NCI-H2227 treated with DMSO at 0.1 percent for 48 hours (cell line): Measurements from ENCODE around the gene RALGDS.
"Not testable (repeated sequence)": the region's sequence is repeated elsewhere in the genome, so short reads cannot be mapped to it uniquely, and the experiment has no call there.

Source experiments
- DNase-seq: peaks from one replicate; lab custom pipeline; 2025; lab: John Stamatoyannopoulos, UW

Gene RALGDS

DNA sequence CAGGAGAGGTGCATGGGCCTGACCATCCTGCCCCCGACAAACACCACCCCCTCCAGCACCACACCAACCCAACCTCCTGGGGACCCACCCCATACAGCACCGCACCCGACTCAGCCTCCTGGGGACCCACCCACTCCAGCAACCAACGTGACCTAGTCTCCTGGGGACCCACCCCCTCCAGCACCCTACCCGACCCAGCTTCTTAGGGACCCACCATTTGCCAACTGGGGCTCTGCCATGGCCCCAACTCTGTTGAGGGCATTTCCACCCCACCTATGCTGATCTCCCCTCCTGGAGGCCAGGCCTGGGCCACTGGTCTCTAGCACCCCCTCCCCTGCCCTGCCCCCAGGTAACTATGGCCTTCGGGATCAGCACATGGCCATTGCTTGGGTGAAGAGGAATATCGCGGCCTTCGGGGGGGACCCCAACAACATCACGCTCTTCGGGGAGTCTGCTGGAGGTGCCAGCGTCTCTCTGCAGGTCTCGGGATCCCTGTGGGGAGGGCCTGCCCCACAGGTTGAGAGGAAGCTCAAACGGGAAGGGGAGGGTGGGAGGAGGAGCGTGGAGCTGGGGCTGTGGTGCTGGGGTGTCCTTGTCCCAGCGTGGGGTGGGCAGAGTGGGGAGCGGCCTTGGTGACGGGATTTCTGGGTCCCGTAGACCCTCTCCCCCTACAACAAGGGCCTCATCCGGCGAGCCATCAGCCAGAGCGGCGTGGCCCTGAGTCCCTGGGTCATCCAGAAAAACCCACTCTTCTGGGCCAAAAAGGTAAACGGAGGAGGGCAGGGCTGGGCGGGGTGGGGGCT lies 54.7 kb downstream of the RALGDS start:
- no peak for DNase-seq

DNA sequence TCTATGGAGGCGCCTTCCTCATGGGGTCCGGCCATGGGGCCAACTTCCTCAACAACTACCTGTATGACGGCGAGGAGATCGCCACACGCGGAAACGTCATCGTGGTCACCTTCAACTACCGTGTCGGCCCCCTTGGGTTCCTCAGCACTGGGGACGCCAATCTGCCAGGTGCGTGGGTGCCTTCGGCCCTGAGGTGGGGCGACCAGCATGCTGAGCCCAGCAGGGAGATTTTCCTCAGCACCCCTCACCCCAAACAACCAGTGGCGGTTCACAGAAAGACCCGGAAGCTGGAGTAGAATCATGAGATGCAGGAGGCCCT lies 56.0 kb downstream of the RALGDS start:
- DNase-seq = no peak

DNA sequence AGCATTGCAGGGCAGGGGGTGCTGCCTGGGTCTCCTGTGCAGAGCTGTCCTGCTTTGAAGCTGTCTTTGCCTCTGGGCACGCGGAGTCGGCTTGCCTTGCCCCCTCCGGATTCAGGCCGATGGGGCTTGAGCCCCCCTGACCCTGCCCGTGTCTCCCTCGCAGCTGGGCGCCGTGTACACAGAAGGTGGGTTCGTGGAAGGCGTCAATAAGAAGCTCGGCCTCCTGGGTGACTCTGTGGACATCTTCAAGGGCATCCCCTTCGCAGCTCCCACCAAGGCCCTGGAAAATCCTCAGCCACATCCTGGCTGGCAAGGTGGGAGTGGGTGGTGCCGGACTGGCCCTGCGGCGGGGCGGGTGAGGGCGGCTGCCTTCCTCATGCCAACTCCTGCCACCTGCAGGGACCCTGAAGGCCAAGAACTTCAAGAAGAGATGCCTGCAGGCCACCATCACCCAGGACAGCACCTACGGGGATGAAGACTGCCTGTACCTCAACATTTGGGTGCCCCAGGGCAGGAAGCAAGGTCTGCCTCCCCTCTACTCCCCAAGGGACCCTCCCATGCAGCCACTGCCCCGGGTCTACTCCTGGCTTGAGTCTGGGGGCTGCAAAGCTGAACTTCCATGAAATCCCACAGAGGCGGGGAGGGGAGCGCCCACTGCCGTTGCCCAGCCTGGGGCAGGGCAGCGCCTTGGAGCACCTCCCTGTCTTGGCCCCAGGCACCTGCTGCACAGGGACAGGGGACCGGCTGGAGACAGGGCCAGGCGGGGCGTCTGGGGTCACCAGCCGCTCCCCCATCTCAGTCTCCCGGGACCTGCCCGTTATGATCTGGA lies 56.6 kb downstream of the RALGDS start:
- DNase-seq = no peak

DNA sequence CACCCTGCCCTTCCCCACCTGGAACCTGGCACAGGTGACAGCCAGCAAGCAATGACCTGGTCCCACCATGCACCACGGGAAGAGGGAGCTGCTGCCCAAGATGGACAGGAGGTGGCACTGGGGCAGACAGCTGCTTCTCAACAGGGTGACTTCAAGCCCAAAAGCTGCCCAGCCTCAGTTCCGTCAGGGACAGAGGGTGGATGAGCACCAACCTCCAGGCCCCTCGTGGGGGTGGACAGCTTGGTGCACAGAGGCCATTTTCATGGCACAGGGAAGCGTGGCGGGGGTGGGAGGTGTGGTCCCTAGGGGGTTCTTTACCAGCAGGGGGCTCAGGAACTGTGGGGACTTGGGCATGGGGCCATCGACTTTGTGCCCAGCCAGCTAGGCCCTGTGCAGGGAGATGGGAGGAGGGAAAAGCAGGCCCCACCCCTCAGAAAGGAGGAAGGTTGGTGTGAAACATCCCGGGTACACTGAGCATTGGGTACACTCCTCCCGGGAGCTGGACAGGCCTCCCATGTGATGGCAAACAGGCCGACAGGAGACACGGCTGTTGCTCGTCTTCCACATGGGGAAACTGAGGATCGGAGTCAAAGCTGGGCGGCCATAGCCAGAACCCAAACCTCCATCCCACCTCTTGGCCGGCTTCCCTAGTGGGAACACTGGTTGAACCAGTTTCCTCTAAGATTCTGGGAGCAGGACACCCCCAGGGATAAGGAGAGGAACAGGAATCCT lies 57.4 kb downstream of the RALGDS start:
- no peak for DNase-seq

DNA sequence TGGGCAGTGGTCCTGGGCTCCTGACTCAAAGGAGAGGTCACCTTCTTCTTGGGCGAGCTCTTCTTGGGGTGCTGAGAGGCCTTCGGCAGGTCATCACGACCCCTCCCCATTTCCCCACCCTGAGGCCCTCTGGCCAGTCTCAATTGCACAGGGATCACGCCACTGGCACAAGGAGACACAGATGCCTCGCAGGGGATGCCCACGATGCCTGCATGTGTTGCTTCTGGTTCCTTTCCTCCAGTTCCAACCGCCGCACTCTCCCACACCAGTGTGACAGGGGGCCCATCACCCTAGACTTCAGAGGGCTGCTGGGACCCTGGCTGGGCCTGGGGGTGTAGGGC lies 57.9 kb downstream of the RALGDS start:
- no peak for DNase-seq

DNA sequence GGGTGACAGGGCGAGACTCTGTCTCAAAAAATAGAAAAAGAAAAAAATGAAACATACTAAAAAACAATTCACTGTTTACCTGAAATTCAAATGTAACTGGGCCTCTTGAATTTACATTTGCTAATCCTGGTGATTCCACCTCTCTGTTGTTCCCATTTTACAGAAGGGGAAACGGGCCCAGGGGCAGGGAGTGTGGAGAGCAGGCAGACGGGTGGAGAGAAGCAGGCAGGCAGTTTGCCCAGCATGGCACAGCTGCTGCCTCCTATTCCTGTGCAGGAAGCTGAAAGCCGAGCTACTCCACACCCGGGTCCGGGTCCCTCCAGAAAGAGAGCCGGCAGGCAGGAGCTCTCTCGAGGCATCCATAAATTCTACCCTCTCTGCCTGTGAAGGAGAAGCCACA lies 58.5 kb downstream of the RALGDS start:
- not testable (repeated sequence) for DNase-seq

DNA sequence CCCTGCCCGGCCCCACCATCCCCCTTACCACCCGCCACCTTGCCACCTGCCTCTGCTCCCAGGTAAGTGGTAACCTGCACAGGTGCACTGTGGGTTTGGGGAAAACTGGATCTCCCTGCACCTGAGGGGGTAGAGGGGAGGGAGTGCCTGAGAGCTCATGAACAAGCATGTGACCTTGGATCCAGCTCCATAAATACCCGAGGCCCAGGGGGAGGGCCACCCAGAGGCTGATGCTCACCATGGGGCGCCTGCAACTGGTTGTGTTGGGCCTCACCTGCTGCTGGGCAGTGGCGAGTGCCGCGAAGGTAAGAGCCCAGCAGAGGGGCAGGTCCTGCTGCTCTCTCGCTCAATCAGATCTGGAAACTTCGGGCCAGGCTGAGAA lies 59.3 kb downstream of the RALGDS start, which contains the start of gene CEL:
Gene CEL, plus strand, starts transcription at position 218 of the 382 bp plus-strand sequence. Its CDS starts 22 bp downstream, at position 240.
- DNase-seq = not testable (repeated sequence)

DNA sequence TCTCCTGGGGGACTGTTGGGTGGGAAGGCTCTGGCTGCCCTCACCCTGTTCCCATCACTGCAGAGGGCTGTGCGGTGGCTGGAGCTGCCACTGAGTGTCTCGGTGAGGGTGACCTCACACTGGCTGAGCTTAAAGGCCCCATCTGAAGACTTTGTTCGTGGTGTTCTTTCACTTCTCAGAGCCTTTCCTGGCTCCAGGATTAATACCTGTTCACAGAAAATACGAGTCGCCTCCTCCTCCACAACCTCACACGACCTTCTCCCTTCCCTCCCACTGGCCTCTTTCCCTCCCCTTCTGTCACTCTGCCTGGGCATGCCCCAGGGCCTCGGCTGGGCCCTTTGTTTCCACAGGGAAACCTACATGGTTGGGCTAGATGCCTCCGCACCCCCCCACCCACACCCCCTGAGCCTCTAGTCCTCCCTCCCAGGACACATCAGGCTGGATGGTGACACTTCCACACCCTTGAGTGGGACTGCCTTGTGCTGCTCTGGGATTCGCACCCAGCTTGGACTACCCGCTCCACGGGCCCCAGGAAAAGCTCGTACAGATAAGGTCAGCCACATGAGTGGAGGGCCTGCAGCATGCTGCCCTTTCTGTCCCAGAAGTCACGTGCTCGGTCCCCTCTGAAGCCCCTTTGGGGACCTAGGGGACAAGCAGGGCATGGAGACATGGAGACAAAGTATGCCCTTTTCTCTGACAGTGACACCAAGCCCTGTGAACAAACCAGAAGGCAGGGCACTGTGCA lies 59.8 kb downstream of the RALGDS start:
- not testable (repeated sequence) for DNase-seq

DNA sequence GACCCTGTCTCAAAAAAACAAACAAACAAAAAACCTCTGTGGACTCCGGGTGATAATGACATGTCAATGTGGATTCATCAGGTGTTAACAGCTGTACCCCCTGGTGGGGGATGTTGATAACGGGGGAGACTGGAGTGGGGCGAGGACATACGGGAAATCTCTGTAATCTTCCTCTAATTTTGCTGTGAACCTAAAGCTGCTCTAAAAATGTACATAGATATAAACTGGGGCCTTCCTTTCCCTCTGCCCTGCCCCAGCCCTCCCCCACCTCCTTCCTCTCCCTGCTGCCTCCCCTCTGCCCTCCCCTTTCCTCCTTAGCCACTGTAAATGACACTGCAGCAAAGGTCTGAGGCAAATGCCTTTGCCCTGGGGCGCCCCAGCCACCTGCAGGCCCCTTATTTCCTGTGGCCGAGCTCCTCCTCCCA lies 60.6 kb downstream of the RALGDS start:
- DNase-seq = no peak

DNA sequence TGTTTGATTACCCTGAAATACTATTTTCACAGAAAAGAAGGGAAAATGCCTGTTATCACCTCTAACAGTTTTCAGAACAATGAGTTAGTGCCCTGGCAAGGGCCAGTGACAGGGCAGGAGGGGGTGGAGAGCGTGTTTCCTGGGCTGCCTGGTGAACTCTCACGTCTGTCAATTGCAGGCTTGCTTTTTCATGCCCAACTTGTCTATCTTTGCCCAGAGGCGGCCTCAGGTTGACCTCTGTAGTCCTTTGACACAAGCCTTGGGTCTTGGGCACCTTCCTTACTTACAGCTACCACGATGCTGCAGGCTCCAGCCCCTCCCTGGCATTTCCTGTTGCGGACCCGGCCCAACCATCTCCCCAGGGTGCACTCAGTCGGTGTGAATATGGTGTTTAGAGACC lies 61.4 kb downstream of the RALGDS start:
- no peak for DNase-seq

DNA sequence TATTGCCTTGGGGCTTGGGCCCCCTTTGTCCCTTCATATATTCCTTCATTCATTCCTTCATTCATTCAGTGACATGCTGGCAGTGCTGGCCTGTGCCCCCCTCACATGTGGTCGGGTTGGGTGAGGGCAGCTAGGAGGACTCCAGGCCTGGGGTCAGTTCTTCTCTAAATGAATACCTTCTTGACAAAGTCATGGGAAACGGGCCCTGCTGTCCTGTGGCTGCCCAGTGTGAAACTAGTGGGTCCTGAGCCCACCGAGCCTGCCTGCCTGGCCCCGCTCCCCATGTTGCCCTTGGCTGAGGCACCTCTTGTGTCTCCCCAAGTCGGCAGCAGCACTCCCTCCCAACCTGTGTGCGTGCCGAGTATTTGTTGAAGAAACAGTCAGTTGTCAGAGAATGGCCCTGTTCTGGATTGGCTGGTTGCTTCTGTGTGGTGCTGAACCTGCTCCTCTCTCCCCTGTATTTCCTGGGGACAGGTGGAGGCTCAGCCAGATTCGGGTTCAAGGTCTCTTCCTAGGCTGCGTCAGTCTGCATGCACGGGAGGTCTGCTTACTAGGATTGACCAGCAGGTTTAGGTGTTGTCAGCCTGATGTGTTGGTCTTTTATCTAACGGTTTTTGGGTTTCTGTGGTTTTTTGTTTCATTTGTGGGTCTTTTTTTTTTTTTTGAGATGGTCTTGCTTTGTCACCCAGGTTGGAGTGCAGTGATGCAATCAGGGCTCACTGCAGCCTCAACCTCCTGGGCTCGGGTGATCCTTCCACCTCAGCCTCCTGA lies 62.3 kb downstream of the RALGDS start:
- no peak for DNase-seq

DNA sequence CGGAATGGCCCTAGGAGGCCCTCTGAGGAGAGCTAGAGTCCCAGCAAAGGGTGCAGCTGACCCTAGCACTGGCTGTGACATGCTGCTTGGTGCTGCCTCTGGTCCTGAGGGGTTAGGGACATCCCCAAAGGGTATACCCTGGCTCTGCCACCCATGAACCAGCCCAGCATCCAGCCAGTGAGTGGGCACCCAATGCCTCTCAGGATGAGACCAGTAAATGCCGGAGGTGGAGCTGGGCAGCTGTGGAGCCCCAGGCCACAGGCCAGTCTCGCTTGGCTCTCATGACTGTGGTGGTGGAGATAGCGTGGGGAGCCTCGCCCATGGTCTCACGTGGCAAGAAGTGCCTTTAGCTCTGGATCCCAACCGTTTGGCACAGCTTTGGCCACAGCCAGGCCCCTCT lies 63.0 kb downstream of the RALGDS start:
- no peak for DNase-seq

DNA sequence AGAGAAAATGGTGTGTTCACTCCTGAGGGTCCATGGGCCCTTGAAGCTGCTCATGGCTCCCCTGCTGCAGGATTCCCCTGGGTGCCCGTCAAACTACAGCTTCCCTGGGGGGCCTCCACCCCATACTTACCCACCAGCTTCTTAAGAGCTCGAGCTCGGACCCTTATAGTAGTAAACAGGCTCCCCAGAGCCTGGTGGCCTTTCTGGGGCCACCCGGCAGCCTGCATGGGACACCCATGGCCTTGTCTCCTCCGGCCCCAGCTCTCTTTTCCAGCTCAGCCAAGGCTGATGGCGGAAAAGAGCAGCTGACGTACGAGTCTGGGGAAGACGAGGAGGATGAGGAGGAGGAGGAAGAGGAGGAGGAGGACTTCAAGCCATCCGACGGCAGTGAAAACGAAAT lies 63.5 kb downstream of the RALGDS start:
- no peak for DNase-seq

DNA sequence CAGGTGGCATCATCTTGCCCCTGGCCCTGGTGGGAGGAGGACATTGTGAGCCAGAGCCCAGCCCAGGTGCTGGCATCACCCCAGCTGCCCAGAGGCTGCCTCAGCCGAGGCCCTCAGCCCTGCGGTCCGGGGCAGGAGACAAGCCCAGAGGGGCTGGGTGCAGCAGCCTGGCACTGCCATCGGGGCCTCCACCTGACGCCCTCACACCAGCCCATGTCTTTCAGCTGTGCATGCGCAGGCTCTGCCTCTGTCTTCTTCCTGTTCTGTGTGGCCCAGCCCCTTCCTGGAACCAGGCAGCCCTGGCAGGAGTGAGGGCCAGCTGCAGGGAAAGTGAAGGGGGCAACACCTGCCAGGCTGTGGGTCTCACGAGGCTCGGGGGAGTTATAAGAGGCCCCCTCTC lies 64.0 kb downstream of the RALGDS start:
- DNase-seq = no peak

DNA sequence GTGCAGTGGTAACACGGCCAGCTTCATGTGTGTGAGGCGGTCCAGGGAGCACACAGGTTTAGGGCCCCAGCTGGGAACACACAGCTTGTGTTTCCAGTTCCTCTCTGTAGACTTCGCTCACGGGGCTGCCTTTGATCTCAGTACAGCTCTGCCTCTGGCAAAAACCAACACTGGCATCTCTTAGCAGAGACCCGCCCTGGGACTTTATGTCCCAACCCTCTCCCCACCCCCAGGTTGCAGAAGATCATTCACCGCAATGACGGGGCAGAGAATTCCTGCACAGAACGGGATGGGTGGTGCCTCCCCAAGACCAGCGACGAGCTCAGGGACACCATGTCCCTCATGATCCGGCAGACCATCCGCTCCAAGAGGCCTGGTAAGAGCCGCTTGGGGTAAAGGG lies 64.5 kb downstream of the RALGDS start:
- no peak for DNase-seq

DNA sequence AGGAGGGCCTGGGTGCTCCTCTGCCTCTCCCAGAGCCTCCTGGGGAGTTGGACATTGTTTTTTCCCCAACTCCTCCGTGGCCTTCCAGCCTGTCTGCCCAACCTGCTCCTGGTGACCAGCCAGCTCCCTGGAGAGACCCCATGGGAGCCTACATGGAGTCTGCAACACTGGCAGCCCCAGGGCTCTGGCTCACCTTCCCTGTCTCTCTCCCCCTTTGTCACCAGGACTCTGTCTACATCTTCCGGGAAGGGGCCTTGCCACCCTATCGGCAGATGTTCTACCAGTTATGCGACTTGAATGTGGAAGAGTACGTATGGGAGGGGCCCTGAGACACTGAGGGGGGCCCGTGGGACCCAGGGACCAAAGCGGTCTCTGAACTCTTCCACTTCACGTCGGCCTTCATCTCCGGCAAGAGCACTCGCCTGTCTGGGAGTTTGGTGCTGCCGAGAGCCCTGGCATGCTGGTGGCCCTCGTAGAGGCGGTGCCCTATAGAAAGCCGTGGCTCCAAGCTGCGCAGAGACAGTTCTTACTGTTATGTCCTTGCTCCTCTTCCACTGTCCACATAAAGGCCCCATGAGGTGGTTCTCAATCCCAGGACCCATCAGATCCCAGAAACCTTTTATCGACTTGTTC lies 65.1 kb downstream of the RALGDS start:
- no peak for DNase-seq

DNA sequence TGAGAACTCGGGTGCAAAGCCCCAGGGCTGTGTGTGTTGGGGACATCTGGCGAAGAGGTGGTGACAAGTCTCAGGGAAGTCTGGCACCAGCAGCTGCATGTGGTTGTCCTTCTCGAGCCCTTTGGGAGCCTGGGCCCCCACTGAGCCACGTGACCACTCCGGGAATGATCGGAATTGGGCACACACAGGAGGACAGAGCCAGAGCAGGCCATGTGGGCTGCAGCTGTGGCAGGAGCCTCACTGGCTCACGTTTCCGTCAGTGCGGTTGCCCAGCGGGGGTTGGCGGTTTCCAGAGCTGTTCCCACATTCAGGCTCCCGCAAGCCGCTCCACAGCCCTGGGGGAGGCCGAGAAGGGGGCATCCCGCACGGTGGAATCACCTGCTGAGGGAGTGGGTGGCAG lies 66.1 kb downstream of the RALGDS start:
- no peak for DNase-seq

DNA sequence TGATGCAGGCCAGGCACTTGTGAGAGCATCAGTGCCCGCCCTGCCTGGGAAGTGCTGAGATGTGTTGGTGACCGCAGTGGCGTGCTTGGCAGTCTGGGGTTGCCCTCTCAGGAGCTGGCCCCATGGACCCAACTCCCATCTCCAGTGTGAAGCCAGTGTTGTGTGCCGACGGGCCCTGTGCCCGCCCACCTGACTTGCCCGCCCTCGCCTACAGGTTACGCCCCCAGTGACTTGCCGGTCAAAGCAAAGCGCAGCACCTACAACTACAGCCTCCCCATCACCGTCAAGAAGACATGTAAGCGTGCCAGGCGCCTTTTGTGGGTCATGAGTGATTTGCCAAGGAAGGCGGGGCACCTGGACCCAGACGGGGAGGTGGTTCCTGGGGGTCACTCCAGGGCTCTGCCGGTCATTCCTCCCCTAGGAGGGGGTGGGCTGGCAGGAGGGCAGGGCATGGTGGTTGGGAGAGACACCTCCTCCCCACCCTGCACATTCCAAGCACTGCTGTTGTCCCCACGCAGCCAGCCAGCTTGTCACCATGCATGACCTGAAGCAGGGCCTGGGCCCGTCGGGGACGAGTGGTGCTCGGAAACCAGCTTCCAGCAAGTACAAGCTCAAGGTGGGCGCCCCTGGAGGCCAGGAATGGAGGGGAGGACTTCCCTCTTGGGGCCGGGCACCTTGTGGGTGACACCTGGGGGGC lies 66.7 kb downstream of the RALGDS start:
- DNase-seq = no peak

DNA sequence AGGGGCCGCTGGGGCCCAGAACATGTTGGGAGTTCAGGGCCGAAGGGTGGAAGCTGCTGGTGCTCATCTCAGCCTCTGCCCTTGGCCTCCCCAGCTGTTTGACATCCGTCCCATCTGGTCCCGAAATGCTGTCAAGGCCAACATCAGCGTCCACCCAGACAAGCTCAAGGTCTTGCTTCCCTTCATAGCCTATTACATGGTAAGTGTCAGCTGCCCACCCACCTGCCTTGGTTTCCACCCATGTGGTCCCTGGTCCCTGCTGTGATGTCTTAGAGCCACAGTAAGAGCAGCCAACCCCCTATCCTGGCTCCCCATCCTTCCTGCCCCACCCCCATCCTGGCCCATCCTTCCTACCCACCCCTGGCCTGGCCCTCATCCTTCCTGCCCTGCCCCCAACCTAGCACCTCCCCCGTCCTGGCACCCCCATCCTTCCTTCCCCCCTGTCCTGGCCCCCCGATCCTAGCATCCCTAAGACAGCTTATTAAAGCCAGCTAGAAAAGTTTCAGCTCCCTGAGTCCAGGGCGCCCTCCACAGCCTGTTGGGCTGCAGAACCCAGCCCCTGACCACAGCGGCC lies 69.0 kb downstream of the RALGDS start:
- DNase-seq = no peak
